Measurements from ENCODE around the gene DAZAP1.

DAZAP1 gene

GRCh38 chr19:1424192-1424955 is 17.0 kb downstream of the DAZAP1 start:
- no CpG with 5 or more reads among the region's 42 CpGs for WGBS (ENCODE audit: extremely low coverage, insufficient coverage, low lambda C conversion rate)
- no peak overlapping the region for H4K8ac ChIP-seq (ENCODE audit: low read depth, low read length)
- H3K4me2 ChIP-seq (ENCODE audit: low read length): no peak overlapping the region
- H3K18ac ChIP-seq (ENCODE audit: low read length): no peak overlapping the region
- no peak overlapping the region for H3K23ac ChIP-seq (ENCODE audit: low read length)
- peaks cover 16% of the 10 kb centered on the region for H3K36me3 ChIP-seq (ENCODE audit: control insufficient read depth, insufficient read depth, low read length)
- no peak overlapping the region for H3K4ac ChIP-seq (ENCODE audit: low read depth, low read length)
- H3K79me1 ChIP-seq (ENCODE audit: low read length): peaks cover 26% of the 10 kb centered on the region
- H2BK15ac ChIP-seq (replicated peaks; ENCODE audit: low read depth): no peak overlapping the region
- H3K27ac ChIP-seq (ENCODE audit: low read depth, low read length): no peak overlapping the region
- DNase-seq: no peak
- H2AK5ac ChIP-seq (ENCODE audit: low read length): no peak overlapping the region
- no peak overlapping the region for H2BK5ac ChIP-seq (ENCODE audit: low read length)
- H2BK120ac ChIP-seq (ENCODE audit: low read depth, low read length): no peak overlapping the region
- H3K9ac ChIP-seq (ENCODE audit: low read length): no peak overlapping the region
- H3K4me1 ChIP-seq (ENCODE audit: control insufficient read depth, low read depth, low read length): no peaks in the 10 kb centered on the region
- H3K56ac ChIP-seq (ENCODE audit: low read length): no peak overlapping the region
- no peaks in the 10 kb centered on the region for H3K27me3 ChIP-seq (ENCODE audit: insufficient read depth, low read length, poor library complexity)
- no peak overlapping the region for H3K4me3 ChIP-seq (ENCODE audit: low read length)
- no peak overlapping the region for H4K5ac ChIP-seq (ENCODE audit: low read length)
- H3K79me2 ChIP-seq (ENCODE audit: control insufficient read depth, insufficient read depth, low read length): peaks cover 34% of the 10 kb centered on the region

- Histone ChIP-seq H3K4ac (ENCODE audit: low read depth, low read length) (no peak overlapping the region), H2BK15ac (replicated peaks; ENCODE audit: low read depth) (no peak overlapping the region), H3K4me1 (ENCODE audit: control insufficient read depth, low read depth, low read length) (no peaks in the 10 kb centered on the region), H4K8ac (ENCODE audit: low read depth, low read length) (no peak overlapping the region), H3K4me2 (ENCODE audit: low read length) (no peak overlapping the region), H3K27ac (ENCODE audit: low read depth, low read length) (no peak overlapping the region), H4K5ac (ENCODE audit: low read length) (no peak overlapping the region), H3K18ac (ENCODE audit: low read length) (no peak overlapping the region), H3K23ac (ENCODE audit: low read length) (no peak overlapping the region), H3K56ac (ENCODE audit: low read length) (peak overlapping the region; percentile 7), H3K36me3 (ENCODE audit: control insufficient read depth, insufficient read depth, low read length) (peaks cover 20% of the 10 kb centered on the region), H2BK120ac (ENCODE audit: low read depth, low read length) (no peak overlapping the region), H2AK5ac (ENCODE audit: low read length) (no peak overlapping the region), H3K4me3 (ENCODE audit: low read length) (no peak overlapping the region), H3K9ac (ENCODE audit: low read length) (no peak overlapping the region), H3K79me1 (ENCODE audit: low read length) (peaks cover 26% of the 10 kb centered on the region), H3K79me2 (ENCODE audit: control insufficient read depth, insufficient read depth, low read length) (peaks cover 32% of the 10 kb centered on the region), H2BK5ac (ENCODE audit: low read length) (no peak overlapping the region), H3K27me3 (ENCODE audit: insufficient read depth, low read length, poor library complexity) (no peaks in the 10 kb centered on the region)
- DNase-seq: no peak
- no CpG with 5 or more reads among the region's 33 CpGs for WGBS (ENCODE audit: extremely low coverage, insufficient coverage, low lambda C conversion rate)
Observed at GRCh38 chr19:1425102-1425837, 17.9 kb downstream of the DAZAP1 start.

GRCh38 chr19:1425902-1426301 is 18.5 kb downstream of the DAZAP1 start:
- H3K79me1 ChIP-seq (ENCODE audit: low read length): peaks cover 21% of the 10 kb centered on the region
- no peak overlapping the region for H3K27ac ChIP-seq (ENCODE audit: low read depth, low read length)
- no peaks in the 10 kb centered on the region for H3K27me3 ChIP-seq (ENCODE audit: insufficient read depth, low read length, poor library complexity)
- H3K36me3 ChIP-seq (ENCODE audit: control insufficient read depth, insufficient read depth, low read length): peaks cover 16% of the 10 kb centered on the region
- H2BK120ac ChIP-seq (ENCODE audit: low read depth, low read length): no peak overlapping the region
- H3K4me3 ChIP-seq (ENCODE audit: low read length): no peak overlapping the region
- H2AK5ac ChIP-seq (ENCODE audit: low read length): no peak overlapping the region
- H3K18ac ChIP-seq (ENCODE audit: low read length): no peak overlapping the region
- H3K4ac ChIP-seq (ENCODE audit: low read depth, low read length): no peak overlapping the region
- WGBS (ENCODE audit: extremely low coverage, insufficient coverage, low lambda C conversion rate): no CpG with 5 or more reads among the region's 14 CpGs
- H2BK5ac ChIP-seq (ENCODE audit: low read length): no peak overlapping the region
- H3K9ac ChIP-seq (ENCODE audit: low read length): no peak overlapping the region
- H3K56ac ChIP-seq (ENCODE audit: low read length): peak overlapping the region; percentile 7
- no peak overlapping the region for H4K5ac ChIP-seq (ENCODE audit: low read length)
- no peak overlapping the region for H3K4me2 ChIP-seq (ENCODE audit: low read length)
- no peak overlapping the region for H3K23ac ChIP-seq (ENCODE audit: low read length)
- no peak for DNase-seq
- no peaks in the 10 kb centered on the region for H3K4me1 ChIP-seq (ENCODE audit: control insufficient read depth, low read depth, low read length)
- no peak overlapping the region for H2BK15ac ChIP-seq (replicated peaks; ENCODE audit: low read depth)
- peaks cover 26% of the 10 kb centered on the region for H3K79me2 ChIP-seq (ENCODE audit: control insufficient read depth, insufficient read depth, low read length)
- no peak overlapping the region for H4K8ac ChIP-seq (ENCODE audit: low read depth, low read length)

- Histone ChIP-seq H3K4me1 (ENCODE audit: control insufficient read depth, low read depth, low read length) (no peaks in the 10 kb centered on the region), H3K36me3 (ENCODE audit: control insufficient read depth, insufficient read depth, low read length) (peaks cover 19% of the 10 kb centered on the region), H2AK5ac (ENCODE audit: low read length) (no peak overlapping the region), H2BK5ac (ENCODE audit: low read length) (no peak overlapping the region), H3K23ac (ENCODE audit: low read length) (no peak overlapping the region), H3K79me1 (ENCODE audit: low read length) (peaks cover 22% of the 10 kb centered on the region), H3K4me2 (ENCODE audit: low read length) (no peak overlapping the region), H3K18ac (ENCODE audit: low read length) (no peak overlapping the region), H3K4me3 (ENCODE audit: low read length) (no peak overlapping the region), H4K8ac (ENCODE audit: low read depth, low read length) (no peak overlapping the region), H3K27ac (ENCODE audit: low read depth, low read length) (no peak overlapping the region), H3K9ac (ENCODE audit: low read length) (no peak overlapping the region), H4K5ac (ENCODE audit: low read length) (no peak overlapping the region), H3K27me3 (ENCODE audit: insufficient read depth, low read length, poor library complexity) (no peaks in the 10 kb centered on the region), H3K56ac (ENCODE audit: low read length) (no peak overlapping the region), H3K79me2 (ENCODE audit: control insufficient read depth, insufficient read depth, low read length) (peaks cover 22% of the 10 kb centered on the region), H2BK15ac (replicated peaks; ENCODE audit: low read depth) (no peak overlapping the region), H2BK120ac (ENCODE audit: low read depth, low read length) (no peak overlapping the region), H3K4ac (ENCODE audit: low read depth, low read length) (no peak overlapping the region)
- WGBS (ENCODE audit: extremely low coverage, insufficient coverage, low lambda C conversion rate): no CpG with 5 or more reads among the region's 9 CpGs
- no peak for DNase-seq
Observed at GRCh38 chr19:1426736-1427135, 19.4 kb downstream of the DAZAP1 start.

- Histone ChIP-seq H3K4me2 (ENCODE audit: low read length) (no peak overlapping the region), H3K4me1 (ENCODE audit: control insufficient read depth, low read depth, low read length) (no peaks in the 10 kb centered on the region), H2BK15ac (replicated peaks; ENCODE audit: low read depth) (no peak overlapping the region), H4K8ac (ENCODE audit: low read depth, low read length) (no peak overlapping the region), H3K4me3 (ENCODE audit: low read length) (no peak overlapping the region), H3K56ac (ENCODE audit: low read length) (peak overlapping the region; percentile 34), H3K27ac (ENCODE audit: low read depth, low read length) (no peak overlapping the region), H2BK5ac (ENCODE audit: low read length) (no peak overlapping the region), H3K4ac (ENCODE audit: low read depth, low read length) (no peak overlapping the region), H2AK5ac (ENCODE audit: low read length) (no peak overlapping the region), H3K23ac (ENCODE audit: low read length) (no peak overlapping the region), H2BK120ac (ENCODE audit: low read depth, low read length) (no peak overlapping the region), H3K79me1 (ENCODE audit: low read length) (peaks cover 26% of the 10 kb centered on the region), H4K5ac (ENCODE audit: low read length) (no peak overlapping the region), H3K79me2 (ENCODE audit: control insufficient read depth, insufficient read depth, low read length) (peaks cover 18% of the 10 kb centered on the region), H3K27me3 (ENCODE audit: insufficient read depth, low read length, poor library complexity) (no peaks in the 10 kb centered on the region), H3K36me3 (ENCODE audit: control insufficient read depth, insufficient read depth, low read length) (peaks cover 23% of the 10 kb centered on the region), H3K9ac (ENCODE audit: low read length) (no peak overlapping the region), H3K18ac (ENCODE audit: low read length) (no peak overlapping the region)
- DNase-seq: no peak
- WGBS (ENCODE audit: extremely low coverage, insufficient coverage, low lambda C conversion rate): no CpG with 5 or more reads among the region's 27 CpGs
Observed at GRCh38 chr19:1427221-1427920, 20.0 kb downstream of the DAZAP1 start.

Measured in mesendoderm (in vitro differentiated cells).